ENCODE data around the gene MGMT.

- TF ChIP-seq EZH2 (IDR thresholded peaks at IDR 0.05; ENCODE audit: low read depth, unreplicated experiment) (no peak), EZH2phosphoT487 (IDR thresholded peaks at IDR 0.05; ENCODE audit: unreplicated experiment) (no peak), POLR2AphosphoS5 (IDR thresholded peaks at IDR 0.05; ENCODE audit: low read depth) (no peak), NANOG (IDR thresholded peaks at IDR 0.05; ENCODE audit: borderline replicate concordance) (no peak), CREB1 (CRISPR knock-in tag; IDR thresholded peaks at IDR 0.05; ENCODE audit: low read depth) (no peak), ZNF114 (CRISPR knock-in tag; IDR thresholded peaks at IDR 0.05) (no peak), ZNF331 (CRISPR knock-in tag; IDR thresholded peaks at IDR 0.05; ENCODE audit: low read depth) (no peak), JUNB (IDR thresholded peaks at IDR 0.05; ENCODE audit: unreplicated experiment) (no peak), STAT1 (IDR thresholded peaks at IDR 0.05; ENCODE audit: unreplicated experiment) (no peak), ZNF462 (CRISPR knock-in tag; IDR thresholded peaks at IDR 0.05) (no peak)
- TF ChIP-seq, protein P1, sequence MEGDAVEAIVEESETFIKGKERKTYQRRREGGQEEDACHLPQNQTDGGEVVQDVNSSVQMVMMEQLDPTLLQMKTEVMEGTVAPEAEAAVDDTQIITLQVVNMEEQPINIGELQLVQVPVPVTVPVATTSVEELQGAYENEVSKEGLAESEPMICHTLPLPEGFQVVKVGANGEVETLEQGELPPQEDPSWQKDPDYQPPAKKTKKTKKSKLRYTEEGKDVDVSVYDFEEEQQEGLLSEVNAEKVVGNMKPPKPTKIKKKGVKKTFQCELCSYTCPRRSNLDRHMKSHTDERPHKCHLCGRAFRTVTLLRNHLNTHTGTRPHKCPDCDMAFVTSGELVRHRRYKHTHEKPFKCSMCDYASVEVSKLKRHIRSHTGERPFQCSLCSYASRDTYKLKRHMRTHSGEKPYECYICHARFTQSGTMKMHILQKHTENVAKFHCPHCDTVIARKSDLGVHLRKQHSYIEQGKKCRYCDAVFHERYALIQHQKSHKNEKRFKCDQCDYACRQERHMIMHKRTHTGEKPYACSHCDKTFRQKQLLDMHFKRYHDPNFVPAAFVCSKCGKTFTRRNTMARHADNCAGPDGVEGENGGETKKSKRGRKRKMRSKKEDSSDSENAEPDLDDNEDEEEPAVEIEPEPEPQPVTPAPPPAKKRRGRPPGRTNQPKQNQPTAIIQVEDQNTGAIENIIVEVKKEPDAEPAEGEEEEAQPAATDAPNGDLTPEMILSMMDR (conservative IDR thresholded peaks at IDR 0.05; ENCODE audit: low read depth in 2 of 2), result no peak
- TF ChIP-seq, protein P2, sequence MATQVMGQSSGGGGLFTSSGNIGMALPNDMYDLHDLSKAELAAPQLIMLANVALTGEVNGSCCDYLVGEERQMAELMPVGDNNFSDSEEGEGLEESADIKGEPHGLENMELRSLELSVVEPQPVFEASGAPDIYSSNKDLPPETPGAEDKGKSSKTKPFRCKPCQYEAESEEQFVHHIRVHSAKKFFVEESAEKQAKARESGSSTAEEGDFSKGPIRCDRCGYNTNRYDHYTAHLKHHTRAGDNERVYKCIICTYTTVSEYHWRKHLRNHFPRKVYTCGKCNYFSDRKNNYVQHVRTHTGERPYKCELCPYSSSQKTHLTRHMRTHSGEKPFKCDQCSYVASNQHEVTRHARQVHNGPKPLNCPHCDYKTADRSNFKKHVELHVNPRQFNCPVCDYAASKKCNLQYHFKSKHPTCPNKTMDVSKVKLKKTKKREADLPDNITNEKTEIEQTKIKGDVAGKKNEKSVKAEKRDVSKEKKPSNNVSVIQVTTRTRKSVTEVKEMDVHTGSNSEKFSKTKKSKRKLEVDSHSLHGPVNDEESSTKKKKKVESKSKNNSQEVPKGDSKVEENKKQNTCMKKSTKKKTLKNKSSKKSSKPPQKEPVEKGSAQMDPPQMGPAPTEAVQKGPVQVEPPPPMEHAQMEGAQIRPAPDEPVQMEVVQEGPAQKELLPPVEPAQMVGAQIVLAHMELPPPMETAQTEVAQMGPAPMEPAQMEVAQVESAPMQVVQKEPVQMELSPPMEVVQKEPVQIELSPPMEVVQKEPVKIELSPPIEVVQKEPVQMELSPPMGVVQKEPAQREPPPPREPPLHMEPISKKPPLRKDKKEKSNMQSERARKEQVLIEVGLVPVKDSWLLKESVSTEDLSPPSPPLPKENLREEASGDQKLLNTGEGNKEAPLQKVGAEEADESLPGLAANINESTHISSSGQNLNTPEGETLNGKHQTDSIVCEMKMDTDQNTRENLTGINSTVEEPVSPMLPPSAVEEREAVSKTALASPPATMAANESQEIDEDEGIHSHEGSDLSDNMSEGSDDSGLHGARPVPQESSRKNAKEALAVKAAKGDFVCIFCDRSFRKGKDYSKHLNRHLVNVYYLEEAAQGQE (IDR thresholded peaks at IDR 0.05; ENCODE audit: unreplicated experiment), result no peak
- TF ChIP-seq, protein P3, sequence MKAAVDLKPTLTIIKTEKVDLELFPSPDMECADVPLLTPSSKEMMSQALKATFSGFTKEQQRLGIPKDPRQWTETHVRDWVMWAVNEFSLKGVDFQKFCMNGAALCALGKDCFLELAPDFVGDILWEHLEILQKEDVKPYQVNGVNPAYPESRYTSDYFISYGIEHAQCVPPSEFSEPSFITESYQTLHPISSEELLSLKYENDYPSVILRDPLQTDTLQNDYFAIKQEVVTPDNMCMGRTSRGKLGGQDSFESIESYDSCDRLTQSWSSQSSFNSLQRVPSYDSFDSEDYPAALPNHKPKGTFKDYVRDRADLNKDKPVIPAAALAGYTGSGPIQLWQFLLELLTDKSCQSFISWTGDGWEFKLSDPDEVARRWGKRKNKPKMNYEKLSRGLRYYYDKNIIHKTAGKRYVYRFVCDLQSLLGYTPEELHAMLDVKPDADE (IDR thresholded peaks at IDR 0.05), result no peak
These were observed 347.9 kb downstream of the MGMT start for GRCh38 chr10:129814681-129815646.
